A549 (cell line): Measurements from ENCODE around the gene ATG2A. TPM values are rescaled to one million over a fixed set of nuclear protein-coding genes. Genes with fewer than 3 reads are reported as not detected.
A peak's percentile ranks its signal among the peaks of the same experiment; 100 is the strongest.
"Not testable (repeated sequence)": the region's sequence is repeated elsewhere in the genome, so short reads cannot be mapped to it uniquely, and the experiment has no call there.

Experiments
- ATAC-seq, 2 experiments: fragments of 200-7000 bp in 1 of 2; fragments of >200 bp in 1 of 2; cut with Nextera tagmentation in 1 of 2; cut with Tn5 transposase in 1 of 2; 3 replicates each; pipeline versions ENCODE4 v1.8.0 to v1.9.1; 2018 to 2020; ENCODE audit warnings: mild to moderate bottlenecking in 1 of 2, moderate library complexity in 1 of 2
- CTCF ChIA-PET: fragments of 300-600 bp; sonication (Branson Sonifier 250); formaldehyde crosslinking; extraction: SDS; loops from one replicate; lab custom pipeline; 2021; ENCODE audit warnings: antibody characterized with exemption, inconsistent platforms; lab: Yijun Ruan, JAX
- POLR2A ChIA-PET: fragments of 350-600 bp; formaldehyde crosslinking; extraction: SDS; loops from one replicate; lab custom pipeline; 2021; ENCODE audit warnings: antibody characterized with exemption, inconsistent platforms; lab: Yijun Ruan, JAX
- DNase-seq, 2 experiments: peaks; one replicate each; pipeline versions ENCODE4 v3.0.0 to v3.0.0-alpha.2; 2011 to 2016; ENCODE audit warnings: low read depth in 1 of 2, low spot score in 1 of 2
- FAIRE-seq: peaks from 2 replicates; lab custom pipeline; 2011; peaks lifted over from hg19 to GRCh38; lab: Jason Lieb, UNC
- H3K27ac ChIP-seq, 2 experiments: fragments of >200 bp; sonication (Bioruptor Twin); formaldehyde crosslinking; 3 replicates each; pipeline ENCODE4 v1.5.1; 2016 to 2017
- H3K4me1 ChIP-seq: fragments of >200 bp; sonication (Bioruptor Twin); formaldehyde crosslinking; 3 replicates; pipeline ENCODE4 v1.6.1; 2016
- H3K4me2 ChIP-seq: fragments of >200 bp; sonication (Bioruptor Twin); formaldehyde crosslinking; 3 replicates; pipeline ENCODE4 v1.6.1; 2016
- H3K4me3 ChIP-seq: fragments of >200 bp; sonication (Bioruptor Twin); formaldehyde crosslinking; 3 replicates; pipeline ENCODE4 v1.5.1; 2016
- H3K9me3 ChIP-seq: fragments of >200 bp; sonication (Bioruptor Twin); formaldehyde crosslinking; 3 replicates; pipeline ENCODE4 v1.6.1; 2016
- ATOH8 ChIP-seq: fragments of 250-450 bp; sonication (Bioruptor Pico); IDR thresholded peaks from 2 replicates; pipeline ENCODE4 v1.5.0; 2020; ENCODE audit warnings: low read depth, mild to moderate bottlenecking, moderate library complexity
- CHD2 ChIP-seq: fragments of 150-350 bp; IDR thresholded peaks from 2 replicates; pipeline ENCODE4 v1.6.1; 2014; ENCODE audit warnings: low read length; ENCODE audit not compliant: partially characterized antibody
- CTCF ChIP-seq: fragments of >200 bp; sonication (Bioruptor Twin); formaldehyde crosslinking; IDR thresholded peaks from 3 replicates; pipeline ENCODE4 v1.5.1; 2016
- EHMT2 ChIP-seq: fragments of 200-600 bp; sonication (generic); IDR thresholded peaks from 2 replicates; pipeline ENCODE4 v1.6.1; 2016; ENCODE audit warnings: antibody characterized with exemption, low read depth, mild to moderate bottlenecking, moderate library complexity
- ELK1 ChIP-seq: fragments of 150-350 bp; IDR thresholded peaks from 2 replicates; pipeline ENCODE4 v1.6.1; 2014; ENCODE audit warnings: low read depth, mild to moderate bottlenecking, low read length
- EP300 ChIP-seq, 2 experiments: fragments of >200 bp; sonication (Bioruptor Twin); formaldehyde crosslinking; IDR thresholded peaks; 2 replicates in 1 of 2; 3 replicates in 1 of 2; pipeline ENCODE4 v1.6.1; 2016 to 2017
- FOSB ChIP-seq: fragments of 250-450 bp; sonication (Bioruptor Pico); IDR thresholded peaks from 2 replicates; pipeline ENCODE4 v1.5.0; 2020; ENCODE audit warnings: mild to moderate bottlenecking, moderate library complexity
- FOSL2 ChIP-seq, 2 experiments: fragments of 450-650 bp in 1 of 2; fragments of >200 bp in 1 of 2; sonication (Bioruptor Twin) in 1 of 2; formaldehyde crosslinking; IDR thresholded peaks; 2 replicates each; pipeline versions ENCODE4 v1.5.0 to v1.6.1; 2016 to 2020; ENCODE audit warnings: mild to moderate bottlenecking in 1 of 2, moderate library complexity in 1 of 2
- HDAC2 ChIP-seq: fragments of 200-600 bp; sonication (generic); IDR thresholded peaks from 2 replicates; pipeline ENCODE4 v1.6.1; 2016
- HES2 ChIP-seq: fragments of >200 bp; sonication (Bioruptor Twin); formaldehyde crosslinking; IDR thresholded peaks from 2 replicates; pipeline ENCODE4 v1.6.1; 2016
- HOXB5 ChIP-seq: fragments of 250-450 bp; sonication (Bioruptor Pico); IDR thresholded peaks from 2 replicates; pipeline ENCODE4 v1.5.0; 2020; ENCODE audit warnings: mild to moderate bottlenecking, moderate library complexity
- JUN ChIP-seq, 2 experiments: fragments of >200 bp; sonication (Bioruptor Twin); formaldehyde crosslinking; IDR thresholded peaks; 2 replicates in 1 of 2; 3 replicates in 1 of 2; pipeline ENCODE4 v1.6.1; 2016 to 2017
- KDM5A ChIP-seq: fragments of 200-600 bp; sonication (generic); IDR thresholded peaks from 2 replicates; pipeline ENCODE4 v1.6.1; 2016; ENCODE audit warnings: antibody characterized with exemption, mild to moderate bottlenecking
- MAX ChIP-seq: IDR thresholded peaks from 2 replicates; pipeline ENCODE4 v1.6.1; 2012
- MAZ ChIP-seq: fragments of 150-350 bp; IDR thresholded peaks from 2 replicates; pipeline ENCODE4 v1.6.1; 2014; ENCODE audit warnings: antibody characterized with exemption, low read depth, low read length, borderline replicate concordance
- MYC ChIP-seq: IDR thresholded peaks from 2 replicates; pipeline ENCODE4 v1.6.1; 2012; ENCODE audit warnings: mild to moderate bottlenecking, inconsistent platforms, low read length, improper control_type of control experiment, borderline replicate concordance
- PBX3 ChIP-seq: IDR thresholded peaks from 2 replicates; pipeline ENCODE4 v1.6.1; 2012
- POLR2A ChIP-seq: IDR thresholded peaks from 2 replicates; pipeline ENCODE4 v1.6.1; 2012; ENCODE audit warnings: mild to moderate bottlenecking, low read length
- RAD21 ChIP-seq, 2 experiments: fragments of >200 bp in 1 of 2; sonication (Bioruptor Twin) in 1 of 2; formaldehyde crosslinking in 1 of 2; IDR thresholded peaks in 1 of 2; conservative IDR thresholded peaks in 1 of 2; 2 replicates in 1 of 2; 3 replicates in 1 of 2; pipeline ENCODE4 v1.6.1; 2012 to 2018; ENCODE audit warnings: inconsistent platforms in 1 of 2
- RCOR1 ChIP-seq: fragments of 150-350 bp; IDR thresholded peaks from 2 replicates; pipeline ENCODE4 v1.6.1; 2014; ENCODE audit warnings: antibody characterized with exemption, low read length, low read depth
- RFX5 ChIP-seq: fragments of 450-650 bp; IDR thresholded peaks from 2 replicates; pipeline ENCODE4 v1.7.1; 2014; ENCODE audit warnings: antibody characterized with exemption, mild to moderate bottlenecking, moderate library complexity
- RNF2 ChIP-seq: fragments of 200-600 bp; sonication (generic); IDR thresholded peaks from 2 replicates; pipeline ENCODE4 v1.6.1; 2016; ENCODE audit warnings: low read depth, mild to moderate bottlenecking, antibody characterized with exemption, moderate library complexity, borderline replicate concordance
- SMC3 ChIP-seq: fragments of >200 bp; sonication (Bioruptor Twin); formaldehyde crosslinking; IDR thresholded peaks from 3 replicates; pipeline ENCODE4 v1.6.1; 2018; ENCODE audit warnings: inconsistent platforms
- TP53 ChIP-seq: fragments of 250-450 bp; sonication (Bioruptor Pico); IDR thresholded peaks from 2 replicates; pipeline ENCODE4 v1.5.0; 2021; ENCODE audit warnings: mild to moderate bottlenecking, moderate library complexity
- USF2 ChIP-seq: fragments of 450-650 bp; IDR thresholded peaks from 2 replicates; pipeline ENCODE4 v1.6.1; 2014; ENCODE audit warnings: antibody characterized with exemption
- ZFP36 ChIP-seq: fragments of 450-650 bp; IDR thresholded peaks from 2 replicates; pipeline ENCODE4 v1.6.1; 2014; ENCODE audit warnings: borderline replicate concordance; ENCODE audit not compliant: partially characterized antibody
- ZSCAN20 ChIP-seq: fragments of 250-450 bp; sonication (Bioruptor Pico); IDR thresholded peaks from 2 replicates; pipeline ENCODE4 v1.8.0; 2022; ENCODE audit warnings: mild to moderate bottlenecking, moderate library complexity
- WGBS: methylation state at CpG from one replicate; pipeline ENCODE4 v1.1.6; 2017; ENCODE audit errors: missing lambda C conversion rate; 5-methylcytosine and 5-hydroxymethylcytosine counted together
- polyA plus RNA-seq, 4 experiments: library from polyadenylated mRNA; depleted of rRNA in 3 of 4; stranded (reverse); fragments of >200 nt; fragmentation: RNase III in 1 of 4; extraction: RNeasy Plus Mini Kit Qiagen cat#74134 plus additional on column Dnase treatment in 1 of 4; gene quantifications; 2 replicates in 3 of 4; 3 replicates in 1 of 4; pipeline ENCODE4 v1.2.3, GENCODE V29; 2011 to 2017

The ATG2A gene
- polyA plus RNA-seq, 2 of the 4 experiments (the other 2 are of a cell fraction), result 3.1 to 13.4 TPM

GRCh38 chr11:64846998-64847666, 69.9 kb downstream of the ATG2A start:
- DNase-seq (peak; percentile 93 to 95), ATAC-seq (peak; percentile 69 to 86), FAIRE-seq (no peak)
- Histone ChIP-seq H3K4me1 (peaks cover 74% of the 10 kb centered on the region), H3K9me3 (no peaks in the 10 kb centered on the region), H3K4me2 (peak overlapping the region; percentile 11), H3K27ac (peak overlapping the region; percentile 57 to 92), H3K4me3 (no peak overlapping the region)
- WGBS, result 29% methylated on average over 12 of the region's 13 CpGs
- ChIA-PET POLR2A (interaction anchor here (0.6 to 1.7 kb wide), 4 partner anchors 33 to 160 kb away, joined by 3 to 4 read pairs (median 4); no protein-coding TSS in a partner anchor), CTCF (interaction anchor here (0.6 to 39.4 kb wide), 40 partner anchors 8 to 271 kb away, joined by 3 to 1607 read pairs (median 4); partner anchors contain the start of genes ARL2, BATF2, EHD1 and MEN1)
- no peak; the same call in 1 of the 2 replicates for TF ChIP-seq RCOR1
- TF ChIP-seq USF2, result no peak
- no peak for TF ChIP-seq RFX5
- peak; percentile 93 for TF ChIP-seq ZFP36
- TF ChIP-seq ZSCAN20 (CRISPR knock-in tag), result no peak
- TF ChIP-seq MAX, result peak; percentile 64
- TF ChIP-seq HOXB5 (CRISPR knock-in tag), result no peak
- peak; percentile 99 for TF ChIP-seq RAD21 (conservative IDR thresholded peaks at IDR 0.05 in 1 of 2, IDR thresholded peaks at IDR 0.05 in 1 of 2)
- no peak for TF ChIP-seq KDM5A
- TF ChIP-seq ATOH8 (CRISPR knock-in tag), result no peak
- no peak for TF ChIP-seq HES2
- TF ChIP-seq POLR2A, result no peak
- TF ChIP-seq JUN (IDR thresholded peaks at IDR 0.05), result 0 out of 5 replicates have a peak, but pooled peaks of 1 of the 2 experiments have one; percentile 31
- peak; percentile 93 for TF ChIP-seq SMC3
- no peak for TF ChIP-seq FOSL2 (IDR thresholded peaks at IDR 0.05)
- no peak for TF ChIP-seq FOSL2 (CRISPR knock-in tag; IDR thresholded peaks at IDR 0.05)
- TF ChIP-seq FOSB (CRISPR knock-in tag), result no peak
- no peak for TF ChIP-seq PBX3
- no peak; the same call in 1 of the 2 replicates for TF ChIP-seq MYC
- no peak for TF ChIP-seq CHD2
- TF ChIP-seq EP300 (IDR thresholded peaks at IDR 0.05), result no peak
- TF ChIP-seq HDAC2, result no peak
- no peak for TF ChIP-seq ELK1
- TF ChIP-seq TP53 (CRISPR knock-in tag), result no peak
- no peak for TF ChIP-seq EHMT2
- TF ChIP-seq CTCF, result peak; percentile 98
- no peak for TF ChIP-seq RNF2
- TF ChIP-seq MAZ, result peak; percentile 39; the same call in 1 of the 2 replicates

GRCh38 chr11:64845776-64846129, 71.3 kb downstream of the ATG2A start:
- ATAC-seq, H3K4me3 ChIP-seq, DNase-seq, H3K4me2 ChIP-seq, H3K27ac ChIP-seq, H3K9me3 ChIP-seq, FAIRE-seq, POLR2A ChIA-PET: not testable (repeated sequence)
- CTCF ChIA-PET, result interaction anchor here (1.2 to 39.4 kb wide), 14 partner anchors 11 to 181 kb away, joined by 3 to 1607 read pairs (median 12); partner anchors contain the start of genes ARL2, EHD1, MEN1 and SNX15
- WGBS, result 93% methylated on average over 8 of the region's 8 CpGs
- peaks cover 64% of the 10 kb centered on the region for H3K4me1 ChIP-seq
